AG04450 (cell line): Measurements from ENCODE around the gene NHLRC3. TPM values are rescaled to one million over a fixed set of nuclear protein-coding genes. Genes with fewer than 3 reads are reported as not detected.

Experiments
- CTCF ChIA-PET: fragments of 300-600, 350-600 bp; formaldehyde crosslinking; extraction: SDS; loops from one replicate; lab custom pipeline; 2022; ENCODE audit warnings: antibody characterized with exemption, inconsistent platforms; lab: Charles Lee
- POLR2A ChIA-PET: fragments of 350-600 bp; formaldehyde crosslinking; extraction: SDS; loops from one replicate; lab custom pipeline; 2021; ENCODE audit warnings: antibody characterized with exemption, inconsistent platforms; lab: Yijun Ruan, JAX
- DNase-seq: peaks from one replicate; pipeline ENCODE4 v3.0.0-alpha.2; 2011; ENCODE audit warnings: low read depth, low spot score
- H3K27ac ChIP-seq: one replicate; pipeline ENCODE4 v1.5.1; 2012; ENCODE audit warnings: low read depth, low read length, control low read depth
- H3K27me3 ChIP-seq: one replicate; pipeline ENCODE4 v1.6.0; 2012; ENCODE audit warnings: low read length; ENCODE audit not compliant: control insufficient read depth, insufficient read depth
- H3K4me3 ChIP-seq: 2 replicates; pipeline ENCODE4 v1.5.1; 2011; ENCODE audit warnings: mild to moderate bottlenecking, low read depth, low read length, control low read depth
- H3K9me3 ChIP-seq: 2 replicates; pipeline ENCODE4 v1.5.1; 2012; ENCODE audit warnings: low read length; ENCODE audit not compliant: control insufficient read depth, insufficient read depth
- polyA plus RNA-seq: library from polyadenylated mRNA; depleted of rRNA; stranded (reverse); fragments of >200 nt; gene quantifications from 2 replicates; pipeline ENCODE4 v1.2.3, GENCODE V29; 2011; rRNA removed
- TF ChIP-seq, protein P1 (sequence below): IDR thresholded peaks from 2 replicates; pipeline ENCODE4 v1.5.1; 2011; ENCODE audit warnings: low read depth, low read length, control low read depth, inconsistent platforms

Gene NHLRC3
- polyA plus RNA-seq, 1 experiment, result 9.9 TPM

DNA sequence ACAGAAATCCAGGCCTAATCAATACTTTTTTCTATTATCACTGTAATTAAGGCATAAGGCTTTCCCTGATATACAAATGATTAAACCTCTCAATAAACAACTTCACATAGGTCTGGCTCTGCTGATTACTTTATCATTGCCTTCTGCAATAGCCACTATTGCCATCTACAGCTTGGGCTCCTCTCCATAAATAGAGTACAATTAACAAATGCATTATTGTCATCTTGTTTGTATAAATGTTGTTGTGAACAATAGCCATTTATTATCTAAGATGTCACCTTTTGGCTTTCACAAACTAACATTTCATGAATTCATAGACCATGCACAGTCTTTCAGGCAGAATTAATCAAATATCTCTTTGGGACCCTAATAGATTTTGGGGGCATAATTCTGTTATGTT lies 53.3 kb downstream of the NHLRC3 start:
- no peak for DNase-seq
- Histone ChIP-seq H3K9me3 (no peaks in the 10 kb centered on the region), H3K27me3 (no peaks in the 10 kb centered on the region), H3K27ac (no peak overlapping the region), H3K4me3 (no peak overlapping the region)
- POLR2A ChIA-PET, result no interaction called here
- TF ChIP-seq, protein P1, sequence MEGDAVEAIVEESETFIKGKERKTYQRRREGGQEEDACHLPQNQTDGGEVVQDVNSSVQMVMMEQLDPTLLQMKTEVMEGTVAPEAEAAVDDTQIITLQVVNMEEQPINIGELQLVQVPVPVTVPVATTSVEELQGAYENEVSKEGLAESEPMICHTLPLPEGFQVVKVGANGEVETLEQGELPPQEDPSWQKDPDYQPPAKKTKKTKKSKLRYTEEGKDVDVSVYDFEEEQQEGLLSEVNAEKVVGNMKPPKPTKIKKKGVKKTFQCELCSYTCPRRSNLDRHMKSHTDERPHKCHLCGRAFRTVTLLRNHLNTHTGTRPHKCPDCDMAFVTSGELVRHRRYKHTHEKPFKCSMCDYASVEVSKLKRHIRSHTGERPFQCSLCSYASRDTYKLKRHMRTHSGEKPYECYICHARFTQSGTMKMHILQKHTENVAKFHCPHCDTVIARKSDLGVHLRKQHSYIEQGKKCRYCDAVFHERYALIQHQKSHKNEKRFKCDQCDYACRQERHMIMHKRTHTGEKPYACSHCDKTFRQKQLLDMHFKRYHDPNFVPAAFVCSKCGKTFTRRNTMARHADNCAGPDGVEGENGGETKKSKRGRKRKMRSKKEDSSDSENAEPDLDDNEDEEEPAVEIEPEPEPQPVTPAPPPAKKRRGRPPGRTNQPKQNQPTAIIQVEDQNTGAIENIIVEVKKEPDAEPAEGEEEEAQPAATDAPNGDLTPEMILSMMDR, result no peak
- CTCF ChIA-PET, result no interaction called here

DNA sequence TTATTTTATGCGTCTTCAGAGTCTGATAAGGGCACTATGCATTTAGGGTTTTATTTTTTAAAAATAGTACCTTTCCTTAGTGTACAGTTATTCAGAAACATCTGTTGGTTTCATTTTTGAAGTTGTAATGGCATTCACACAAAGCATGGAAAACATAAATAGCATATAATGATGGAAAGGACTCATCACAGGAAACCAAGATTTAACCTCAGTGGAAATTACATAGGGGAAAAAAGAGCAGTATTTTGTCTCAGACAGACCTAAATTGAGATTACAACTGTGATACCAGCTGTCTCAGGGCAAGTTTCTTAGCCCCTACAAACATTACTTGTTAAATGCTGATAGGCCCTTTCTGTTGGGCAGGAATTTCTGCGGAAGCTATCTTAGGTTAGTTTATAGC lies 57.2 kb downstream of the NHLRC3 start:
- TF ChIP-seq, protein P1, result no peak
- no peak for DNase-seq
- Histone ChIP-seq H3K27ac (no peak overlapping the region), H3K27me3 (no peaks in the 10 kb centered on the region), H3K4me3 (no peak overlapping the region), H3K9me3 (no peaks in the 10 kb centered on the region)
- ChIA-PET CTCF (no interaction called here), POLR2A (no interaction called here)

DNA sequence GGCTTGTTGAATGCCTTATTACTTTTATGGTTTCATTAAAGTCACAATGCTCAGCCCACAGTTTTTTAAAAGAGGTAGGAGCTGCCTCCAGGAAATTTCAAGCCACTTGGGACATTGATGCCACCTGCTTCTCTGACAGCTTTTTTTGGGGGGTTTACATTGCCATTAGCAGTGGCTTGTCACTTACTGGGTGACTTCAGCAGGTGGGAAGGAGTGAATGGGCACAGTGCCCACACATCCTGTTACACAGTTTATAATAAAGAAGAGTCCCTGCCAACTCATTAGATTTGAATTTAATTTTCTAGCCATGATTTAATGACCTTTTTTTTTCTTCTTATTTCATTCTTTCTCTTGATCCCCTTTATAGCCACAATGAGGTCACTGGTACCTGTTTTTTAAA lies 61.0 kb downstream of the NHLRC3 start:
- POLR2A ChIA-PET, result no interaction called here
- H3K9me3 ChIP-seq, result no peaks in the 10 kb centered on the region
- H3K27ac ChIP-seq, result no peak overlapping the region
- CTCF ChIA-PET, result no interaction called here
- TF ChIP-seq, protein P1, result no peak
- no peak for DNase-seq
- no peaks in the 10 kb centered on the region for H3K27me3 ChIP-seq
- H3K4me3 ChIP-seq, result no peak overlapping the region

Other genes with a start within 250 kb of the NHLRC3 start
- gene STOML3, start 47.6 kb upstream of the NHLRC3 start, polyA plus RNA-seq, result not detected in 2 replicates
- gene PROSER1, start 367 bp upstream of the NHLRC3 start, polyA plus RNA-seq, result 16.7 and 19.4 TPM in 2 replicates